Calu3 (cell line): ENCODE results near the gene ZIC4. TPM values are rescaled to one million over a fixed set of nuclear protein-coding genes. Genes with fewer than 3 reads are reported as not detected.

Experiments
- BruUV-seq: library from RNA; stranded (reverse); fragments of 400-500 nt; replicated peaks from 2 replicates; lab custom pipeline; 2021; lab: Mats Ljungman, UMichigan
- CTCF ChIA-PET: fragments of 300-600 bp; sonication (Branson Sonifier 250); formaldehyde crosslinking; loops from one replicate; lab custom pipeline; 2022; ENCODE audit warnings: antibody characterized with exemption; lab: Charles Lee
- DNase-seq: peaks from one replicate; pipeline ENCODE4 v3.0.0; 2022
- H3K27ac Mint-ChIP-seq: one replicate; pipeline ENCODE4 v1.8.0; 2022; ENCODE audit warnings: mixed read lengths; ENCODE audit not compliant: unreplicated experiment
- H3K27me3 Mint-ChIP-seq: one replicate; pipeline ENCODE4 v1.8.0; 2022; ENCODE audit warnings: mixed read lengths; ENCODE audit not compliant: unreplicated experiment
- H3K36me3 Mint-ChIP-seq: one replicate; pipeline ENCODE4 v1.8.0; 2022; ENCODE audit warnings: mild to moderate bottlenecking, moderate library complexity, mixed read lengths; ENCODE audit not compliant: insufficient read depth, unreplicated experiment
- H3K4me1 Mint-ChIP-seq: one replicate; pipeline ENCODE4 v1.8.0; 2022; ENCODE audit warnings: mild to moderate bottlenecking, low read depth, mixed read lengths; ENCODE audit not compliant: unreplicated experiment
- H3K4me3 Mint-ChIP-seq: one replicate; pipeline ENCODE4 v1.8.0; 2022; ENCODE audit warnings: mild to moderate bottlenecking, low read depth, moderate library complexity, mixed read lengths; ENCODE audit not compliant: unreplicated experiment
- H3K9me3 Mint-ChIP-seq: one replicate; pipeline ENCODE4 v1.8.0; 2022; ENCODE audit warnings: low read depth, mixed read lengths; ENCODE audit not compliant: unreplicated experiment
- CTCF ChIP-seq: fragments of 200-600 bp; IDR thresholded peaks from one replicate; pipeline ENCODE4 v1.8.0; 2022; ENCODE audit warnings: antibody characterized with exemption; ENCODE audit not compliant: unreplicated experiment
- intact Hi-C: fragments of 100-400 bp; cut with micrococcal nuclease; formaldehyde crosslinking; loops from one replicate; pipeline ENCODE4 v1.10.0; 2022; ENCODE audit not compliant: unreplicated experiment
- total RNA-seq: library from RNA; stranded (reverse); gene quantifications from 2 replicates; pipeline ENCODE4 v1.2.3, GENCODE V29; 2022

Gene ZIC4
- total RNA-seq, 1 experiment from 2014 or later: not detected

DNA sequence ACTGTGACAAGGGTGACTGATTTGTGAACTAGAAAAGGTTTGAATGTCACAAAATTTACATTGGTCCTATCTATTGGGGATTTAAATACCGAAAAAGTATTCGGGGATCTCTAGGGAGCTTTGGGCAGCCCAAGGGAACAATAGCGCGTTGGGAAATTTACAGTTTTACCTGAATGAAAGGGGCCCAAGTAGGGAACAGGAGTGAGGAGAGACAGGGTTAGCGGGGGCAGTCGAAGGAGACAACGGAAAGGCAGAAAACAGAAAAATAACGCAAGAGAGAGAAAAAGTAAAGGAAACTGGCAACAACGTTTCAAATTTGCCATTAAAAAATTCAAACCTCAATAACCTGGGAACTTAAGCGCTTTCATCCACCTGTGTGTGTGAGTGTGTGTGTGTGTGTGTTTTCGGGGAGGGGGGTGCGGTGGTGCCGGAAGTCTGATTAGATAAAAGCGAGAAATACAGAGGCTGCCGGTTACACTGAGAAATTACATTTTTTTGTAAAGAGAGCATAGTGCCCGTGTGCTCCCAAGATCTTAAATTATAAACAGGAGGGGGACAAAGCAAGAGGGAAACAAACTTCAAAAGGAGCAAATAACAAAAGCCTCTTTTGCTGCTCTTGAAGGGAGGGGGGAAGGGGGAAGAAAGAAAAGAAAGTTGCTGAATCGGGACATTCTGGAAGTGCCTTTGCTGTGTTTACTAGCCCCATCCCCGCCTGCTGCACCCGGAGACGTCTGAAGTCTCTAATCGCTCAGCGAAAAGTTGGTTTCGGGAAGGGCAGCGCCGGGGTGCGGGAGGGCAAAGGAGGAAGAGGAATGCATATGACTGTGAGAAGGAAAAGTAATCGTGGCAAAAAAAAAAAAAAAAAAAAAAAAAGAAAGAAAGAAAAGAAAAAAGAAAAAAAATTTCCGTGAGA is 2.1 kb upstream of the ZIC4 start:
- BruUV-seq: no TSS peak
- no peak for DNase-seq
- H3K36me3 Mint-ChIP-seq: peaks cover 4% of the 10 kb centered on the region
- H3K4me3 Mint-ChIP-seq: no peak overlapping the region
- CTCF ChIA-PET: no interaction called here
- TF ChIP-seq CTCF: no peak
- H3K4me1 Mint-ChIP-seq: peaks cover 8% of the 10 kb centered on the region
- intact Hi-C loops: no loop called here
- peaks cover 16% of the 10 kb centered on the region for H3K9me3 Mint-ChIP-seq
- no peak overlapping the region for H3K27ac Mint-ChIP-seq
- no peaks in the 10 kb centered on the region for H3K27me3 Mint-ChIP-seq

DNA sequence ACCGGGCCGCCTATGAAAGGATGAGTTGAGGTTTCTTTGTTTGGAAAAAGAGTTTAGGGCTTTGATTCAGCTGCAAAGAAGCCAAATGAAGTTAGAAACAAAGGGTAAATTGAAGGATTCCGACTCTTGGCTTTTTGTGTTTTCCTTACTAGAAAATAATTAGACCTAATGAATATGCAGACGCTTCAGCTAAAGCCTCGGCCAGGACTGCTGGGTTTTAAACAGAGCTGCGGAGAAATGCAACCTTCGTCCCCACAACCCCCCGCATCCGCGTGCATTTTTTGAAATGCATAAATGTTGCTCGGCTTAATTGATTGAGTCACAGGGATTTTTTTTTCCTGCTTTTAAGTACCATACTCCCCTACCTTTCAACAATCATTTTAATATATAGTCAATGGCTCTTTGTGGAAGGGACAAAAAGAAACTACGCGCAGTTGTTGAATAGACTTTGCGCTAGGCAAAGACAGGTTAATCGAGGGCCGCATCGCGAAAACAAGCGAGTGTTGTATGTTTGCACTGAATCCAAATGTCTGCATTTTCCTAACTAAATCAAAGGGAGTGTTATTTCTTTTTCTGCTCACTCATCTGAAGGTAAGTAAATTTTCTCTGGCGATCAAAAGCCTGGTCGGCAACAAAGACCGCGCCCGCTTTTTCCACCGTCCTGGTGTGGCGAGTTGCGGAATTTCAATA is 1.3 kb upstream of the ZIC4 start:
- no peak for TF ChIP-seq CTCF
- DNase-seq: no peak
- H3K36me3 Mint-ChIP-seq: no peaks in the 10 kb centered on the region
- H3K9me3 Mint-ChIP-seq: peaks cover 14% of the 10 kb centered on the region
- no TSS peak for BruUV-seq
- H3K4me3 Mint-ChIP-seq: peak overlapping the region; percentile 27
- no peaks in the 10 kb centered on the region for H3K27me3 Mint-ChIP-seq
- H3K4me1 Mint-ChIP-seq: peaks cover 8% of the 10 kb centered on the region
- CTCF ChIA-PET: no interaction called here
- intact Hi-C loops: no loop called here
- H3K27ac Mint-ChIP-seq: no peak overlapping the region

- Mint-ChIP-seq H3K27ac (no peak overlapping the region), H3K9me3 (peaks cover 14% of the 10 kb centered on the region), H3K27me3 (no peaks in the 10 kb centered on the region), H3K4me1 (peaks cover 8% of the 10 kb centered on the region), H3K36me3 (no peaks in the 10 kb centered on the region), H3K4me3 (peak overlapping the region; percentile 27)
- TF ChIP-seq CTCF: no peak
- intact Hi-C loops: no loop called here
- CTCF ChIA-PET: no interaction called here
- DNase-seq: peak; percentile 41
- no TSS peak for BruUV-seq
Measured at GRCh38 chr3:147407114-147407497, 763 bp upstream of the ZIC4 start.

- H3K4me3 Mint-ChIP-seq: no peak overlapping the region
- no peaks in the 10 kb centered on the region for H3K4me1 Mint-ChIP-seq
- TF ChIP-seq CTCF: no peak
- no peaks in the 10 kb centered on the region for H3K36me3 Mint-ChIP-seq
- H3K27me3 Mint-ChIP-seq: no peaks in the 10 kb centered on the region
- no peak for DNase-seq
- H3K9me3 Mint-ChIP-seq: peaks cover 9% of the 10 kb centered on the region
- CTCF ChIA-PET: no interaction called here
- H3K27ac Mint-ChIP-seq: no peak overlapping the region
- no TSS peak for BruUV-seq
- intact Hi-C loops: no loop called here
Measured at GRCh38 chr3:147405231-147406027, 914 bp downstream of the ZIC4 start.
